Measurements from ENCODE around the gene NR2C2. TPM values are rescaled to one million over a fixed set of nuclear protein-coding genes. Genes with fewer than 3 reads are reported as not detected.

Gene NR2C2
- total and polyA plus RNA-seq, 2 of the 13 experiments (the other 11 are each of a cell fraction or from before 2014, with no cell fraction given) = 7.8 to 11.8 TPM

GRCh38 chr3:15063656-15064286, 116.4 kb downstream of the NR2C2 start:
- POLR2A ChIA-PET = interaction anchor here (0.6 to 2.3 kb wide), 3 partner anchors 23 to 37 kb away, joined by 3 to 14 read pairs (median 3); partner anchors contain the start of gene RBSN
- Histone ChIP-seq H2AFZ (ENCODE audit: low read length) (no peak overlapping the region), H3K4me1 (ENCODE audit: insufficient read depth, low read length) (peaks cover 25% of the 10 kb centered on the region), H4K20me1 (ENCODE audit: insufficient read depth, low read length) (peaks cover 20% of the 10 kb centered on the region), H3K9me3 (ENCODE audit: low read length) (no peaks in the 10 kb centered on the region), H3K27ac (ENCODE audit: extremely low read length, insufficient read depth, low read length) (peak overlapping the region; percentile 77), H3K4me2 (ENCODE audit: low read depth, low read length) (peak overlapping the region; percentile 87), H3K79me2 (ENCODE audit: insufficient read depth, low read length) (peaks cover 36% of the 10 kb centered on the region), H3K36me3 (replicated peaks in 1 of 2; ENCODE audit: control insufficient read depth in 1 of 2, insufficient read depth in 2 of 2, low read length in 2 of 2) (peaks cover 2 to 13% of the 10 kb centered on the region in 2 experiments; a peak in 4 of 5 replicates), H3K4me3 (replicated peaks in 1 of 3; ENCODE audit: insufficient read depth in 1 of 3, low read depth in 2 of 3, low read length in 3 of 3) (peak overlapping the region; percentile 84 to 88 (median 87)), H3K9ac (ENCODE audit: insufficient read depth, low read depth, low read length) (peak overlapping the region; percentile 97), H3K27me3 (ENCODE audit: control insufficient read depth in 1 of 2, insufficient read depth in 2 of 2, low read length in 2 of 2) (no peaks in the 10 kb centered on the region; a peak in 1 of 5 replicates)
- intact Hi-C loops (cut with micrococcal nuclease; ENCODE audit: unreplicated experiment) (no loop called here), in situ Hi-C loops (cut with HindIII; ENCODE audit: extremely low pct_ligation_motif_present, low pct_unique_long_range_greater_than_20kb) (no loop called here)
- ATAC-seq (peak; percentile 10), DNase-seq (ENCODE audit: low spot score) (no peak), FAIRE-seq (no peak)
- TF ChIP-seq POLR2A (IDR thresholded peaks at IDR 0.05; ENCODE audit: insufficient read depth in 1 of 2, low read depth in 2 of 2, low read length in 2 of 2) = 0 out of 4 replicates have a peak, but pooled peaks of 1 of the 2 experiments have one; percentile 12
- TF ChIP-seq CBX1 (IDR thresholded peaks at IDR 0.05; ENCODE audit: low read depth) = no peak
- 61% methylated on average over 6 of the region's 13 CpGs for WGBS (ENCODE audit: low lambda C conversion rate)
- CTCF ChIA-PET (ENCODE audit: low intra/inter-chr PET ratio, low total read pairs) = no interaction called here
- no TSS peak for BruUV-seq (replicated peaks)

DNA sequence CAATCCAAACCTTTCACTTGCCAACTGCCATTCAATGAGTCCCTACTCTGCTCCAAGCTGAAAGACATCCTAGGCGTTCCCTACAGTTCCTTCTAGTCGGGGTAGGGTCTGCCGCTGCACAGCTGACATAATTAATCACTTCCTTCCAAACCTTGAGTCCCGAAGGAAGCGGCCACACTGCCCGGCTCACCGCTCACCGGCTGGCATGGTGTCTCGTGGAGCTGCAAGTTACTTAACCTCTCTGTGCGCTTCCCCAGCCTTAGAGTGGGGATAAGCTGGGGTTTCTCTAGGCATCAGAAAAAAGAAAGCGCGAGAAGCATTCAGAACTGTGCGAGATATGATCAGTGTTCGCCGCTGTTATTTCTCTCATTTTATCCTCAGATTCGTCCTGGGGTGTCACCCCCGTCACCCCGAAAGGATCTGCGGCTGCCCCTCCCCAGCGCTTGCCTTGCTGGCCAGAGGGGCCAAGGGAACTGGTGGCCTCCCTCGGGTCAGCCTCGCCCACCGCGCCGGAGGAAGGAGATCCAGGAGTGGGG, 117.0 kb downstream of the NR2C2 start:
- Histone ChIP-seq H3K4me1 (ENCODE audit: insufficient read depth, low read length) (peaks cover 25% of the 10 kb centered on the region), H3K4me2 (ENCODE audit: low read depth, low read length) (peak overlapping the region; percentile 87), H2AFZ (ENCODE audit: low read length) (no peak overlapping the region), H3K9ac (ENCODE audit: insufficient read depth, low read depth, low read length) (peak overlapping the region; percentile 97), H3K36me3 (replicated peaks in 1 of 2; ENCODE audit: control insufficient read depth in 1 of 2, insufficient read depth in 2 of 2, low read length in 2 of 2) (peaks cover 0 to 8% of the 10 kb centered on the region in 2 experiments; a peak in 1 of 5 replicates), H3K27me3 (ENCODE audit: control insufficient read depth in 1 of 2, insufficient read depth in 2 of 2, low read length in 2 of 2) (no peaks in the 10 kb centered on the region; a peak in 1 of 5 replicates), H3K79me2 (ENCODE audit: insufficient read depth, low read length) (peaks cover 32% of the 10 kb centered on the region), H3K9me3 (ENCODE audit: low read length) (no peaks in the 10 kb centered on the region), H4K20me1 (ENCODE audit: insufficient read depth, low read length) (peaks cover 20% of the 10 kb centered on the region), H3K27ac (ENCODE audit: extremely low read length, insufficient read depth, low read length) (peak overlapping the region; percentile 77), H3K4me3 (replicated peaks in 1 of 3; ENCODE audit: insufficient read depth in 1 of 3, low read depth in 2 of 3, low read length in 3 of 3) (peak overlapping the region; percentile 84 to 88 (median 87))
- POLR2A ChIA-PET = interaction anchor here (0.6 to 2.3 kb wide), 7 partner anchors 10 to 43 kb away, joined by 3 to 14 read pairs (median 4); partner anchors contain the start of gene RBSN
- 2% methylated on average over 17 of the region's 25 CpGs for WGBS (ENCODE audit: low lambda C conversion rate)
- no peak for FAIRE-seq
- BruUV-seq (replicated peaks) = no TSS peak
- intact Hi-C loops (cut with micrococcal nuclease; ENCODE audit: unreplicated experiment) = no loop called here
- in situ Hi-C loops (cut with HindIII; ENCODE audit: extremely low pct_ligation_motif_present, low pct_unique_long_range_greater_than_20kb) = no loop called here
- no peak for DNase-seq (ENCODE audit: low spot score)
- CTCF ChIA-PET (ENCODE audit: low intra/inter-chr PET ratio, low total read pairs) = no interaction called here
- peak; percentile 17 for ATAC-seq
- no peak for TF ChIP-seq GTF3A (CRISPR knock-in tag; conservative IDR thresholded peaks at IDR 0.05)
- no peak for TF ChIP-seq ZNF878 (CRISPR knock-in tag; IDR thresholded peaks at IDR 0.05)
- TF ChIP-seq PHF21A (CRISPR knock-in tag; IDR thresholded peaks at IDR 0.05) = no peak
- TF ChIP-seq ZNF710 (CRISPR knock-in tag; IDR thresholded peaks at IDR 0.05; ENCODE audit: borderline replicate concordance) = 0 out of 2 replicates have a peak, but pooled peaks have one; percentile 2
- TF ChIP-seq, protein P1, sequence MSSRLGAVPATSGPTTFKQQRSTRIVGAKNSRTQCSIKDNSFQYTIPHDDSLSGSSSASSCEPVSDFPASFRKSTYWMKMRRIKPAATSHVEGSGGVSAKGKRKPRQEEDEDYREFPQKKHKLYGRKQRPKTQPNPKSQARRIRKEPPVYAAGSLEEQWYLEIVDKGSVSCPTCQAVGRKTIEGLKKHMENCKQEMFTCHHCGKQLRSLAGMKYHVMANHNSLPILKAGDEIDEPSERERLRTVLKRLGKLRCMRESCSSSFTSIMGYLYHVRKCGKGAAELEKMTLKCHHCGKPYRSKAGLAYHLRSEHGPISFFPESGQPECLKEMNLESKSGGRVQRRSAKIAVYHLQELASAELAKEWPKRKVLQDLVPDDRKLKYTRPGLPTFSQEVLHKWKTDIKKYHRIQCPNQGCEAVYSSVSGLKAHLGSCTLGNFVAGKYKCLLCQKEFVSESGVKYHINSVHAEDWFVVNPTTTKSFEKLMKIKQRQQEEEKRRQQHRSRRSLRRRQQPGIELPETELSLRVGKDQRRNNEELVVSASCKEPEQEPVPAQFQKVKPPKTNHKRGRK (CRISPR knock-in tag; IDR thresholded peaks at IDR 0.05) = no peak
- TF ChIP-seq SMAD9 (CRISPR knock-in tag; IDR thresholded peaks at IDR 0.05) = no peak
- TF ChIP-seq FLYWCH1 (CRISPR knock-in tag; IDR thresholded peaks at IDR 0.05) = no peak
- no peak; the same call in 1 of the 2 replicates for TF ChIP-seq ZNF546 (CRISPR knock-in tag; conservative IDR thresholded peaks at IDR 0.05)
